Caco-2 (cell line): ENCODE data around the gene RGS14. TPM values are rescaled to one million over a fixed set of nuclear protein-coding genes. Genes with fewer than 3 reads are reported as not detected.

Experiments
- BruUV-seq: library from RNA; stranded (reverse); fragments of 400-500 nt; replicated peaks from 2 replicates; lab custom pipeline; 2021; lab: Mats Ljungman, UMichigan
- CTCF ChIA-PET: fragments of 300-600 bp; sonication (Branson Sonifier 250); formaldehyde crosslinking; loops from one replicate; lab custom pipeline; 2022; ENCODE audit warnings: antibody characterized with exemption; lab: Charles Lee
- POLR2A ChIA-PET: fragments of 300-600 bp; sonication (Branson Sonifier 250); formaldehyde crosslinking; loops from one replicate; lab custom pipeline; 2022; ENCODE audit warnings: antibody characterized with exemption; lab: Charles Lee
- DNase-seq, 2 experiments: peaks; one replicate each; pipeline versions ENCODE4 v3.0.0 to v3.0.0-alpha.2; 2020 to 2022
- H3K27me3 ChIP-seq: replicated peaks from 2 replicates; pipeline ENCODE4 v1.6.0; 2011; ENCODE audit warnings: low read length; ENCODE audit not compliant: control insufficient read depth, insufficient read depth
- H3K36me3 ChIP-seq: 2 replicates; pipeline ENCODE4 v1.5.1; 2011; ENCODE audit warnings: low read length; ENCODE audit not compliant: control insufficient read depth, insufficient read depth
- H3K4me1 ChIP-seq: fragments of 250-450 bp; sonication (Bioruptor Pico); 2 replicates; pipeline ENCODE4 v1.5.1; 2020; ENCODE audit warnings: mild to moderate bottlenecking
- H3K4me3 ChIP-seq: 2 replicates; pipeline ENCODE4 v1.5.1; 2011; ENCODE audit warnings: low read depth, mild to moderate bottlenecking, control low read depth, low read length
- H3K9me3 ChIP-seq: fragments of 250-450 bp; sonication (Bioruptor Pico); 2 replicates; pipeline ENCODE4 v1.5.1; 2020; ENCODE audit warnings: mild to moderate bottlenecking, moderate library complexity
- H3K27ac Mint-ChIP-seq: one replicate; pipeline ENCODE4 v1.8.0; 2022; ENCODE audit warnings: mixed read lengths; ENCODE audit not compliant: unreplicated experiment
- H3K27me3 Mint-ChIP-seq: one replicate; pipeline ENCODE4 v1.8.0; 2022; ENCODE audit warnings: mixed read lengths; ENCODE audit not compliant: insufficient read depth, unreplicated experiment
- H3K36me3 Mint-ChIP-seq: one replicate; pipeline ENCODE4 v1.8.0; 2022; ENCODE audit warnings: mild to moderate bottlenecking, mixed read lengths; ENCODE audit not compliant: insufficient read depth, unreplicated experiment
- H3K4me1 Mint-ChIP-seq: one replicate; pipeline ENCODE4 v1.8.0; 2022; ENCODE audit warnings: low read depth, mixed read lengths; ENCODE audit not compliant: unreplicated experiment
- H3K4me3 Mint-ChIP-seq: one replicate; pipeline ENCODE4 v1.8.0; 2022; ENCODE audit warnings: mild to moderate bottlenecking, moderate library complexity, mixed read lengths; ENCODE audit not compliant: unreplicated experiment
- H3K9me3 Mint-ChIP-seq: one replicate; pipeline ENCODE4 v1.8.0; 2022; ENCODE audit warnings: mixed read lengths; ENCODE audit not compliant: unreplicated experiment
- intact Hi-C: fragments of 100-400 bp; cut with micrococcal nuclease; formaldehyde crosslinking; loops from one replicate; pipeline ENCODE4 v1.10.0; 2022; ENCODE audit not compliant: unreplicated experiment
- total RNA-seq: library from RNA; stranded (reverse); gene quantifications from 2 replicates; pipeline ENCODE4 v1.2.3, GENCODE V29; 2022
- TF ChIP-seq, protein P1 (sequence below), 2 experiments: fragments of 200-600 bp in 1 of 2; IDR thresholded peaks; 1 replicate in 1 of 2; 2 replicates in 1 of 2; pipeline versions ENCODE4 v1.5.1 to v1.8.0; 2011 to 2022; ENCODE audit warnings: antibody characterized with exemption in 1 of 2, control low read depth in 1 of 2, inconsistent platforms in 1 of 2, low read depth in 1 of 2, low read length in 1 of 2, mild to moderate bottlenecking in 1 of 2, moderate library complexity in 1 of 2; ENCODE audit not compliant: insufficient read depth in 1 of 2, severe bottlenecking in 1 of 2, unreplicated experiment in 1 of 2

RGS14 gene
- total RNA-seq, 1 experiment from 2014 or later: 15.2 TPM

DNA sequence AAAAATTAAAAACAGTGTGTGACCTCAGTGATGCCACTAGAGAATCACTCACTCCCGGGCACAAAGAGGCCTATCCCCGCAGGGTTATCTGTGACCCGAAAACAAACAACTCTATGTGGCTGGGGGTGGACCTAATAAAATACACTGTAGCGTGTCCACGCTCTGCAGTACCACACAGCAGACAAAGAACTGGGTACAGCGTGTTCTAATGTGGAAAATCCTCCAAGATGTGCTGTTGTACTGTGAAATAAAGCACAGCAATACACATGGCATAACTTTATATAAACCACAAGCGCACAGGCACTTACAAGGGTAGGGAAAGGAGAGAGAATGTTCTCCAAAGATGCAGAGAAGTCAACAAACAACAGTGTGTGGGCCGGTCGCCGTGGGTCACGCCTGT is 18.4 kb downstream of the RGS14 start:
- Histone ChIP-seq H3K4me3 (no peak overlapping the region), H3K36me3 (no peaks in the 10 kb centered on the region; the same call in 1 of the 2 replicates), H3K27me3 (no peaks in the 10 kb centered on the region), H3K9me3 (no peaks in the 10 kb centered on the region), H3K4me1 (peaks cover 46% of the 10 kb centered on the region)
- CTCF ChIA-PET: no interaction called here
- BruUV-seq: no TSS peak
- no peak overlapping the region for H3K4me3 Mint-ChIP-seq
- intact Hi-C loops: no loop called here
- POLR2A ChIA-PET: no interaction called here
- H3K27ac Mint-ChIP-seq: no peak overlapping the region
- TF ChIP-seq, protein P1, sequence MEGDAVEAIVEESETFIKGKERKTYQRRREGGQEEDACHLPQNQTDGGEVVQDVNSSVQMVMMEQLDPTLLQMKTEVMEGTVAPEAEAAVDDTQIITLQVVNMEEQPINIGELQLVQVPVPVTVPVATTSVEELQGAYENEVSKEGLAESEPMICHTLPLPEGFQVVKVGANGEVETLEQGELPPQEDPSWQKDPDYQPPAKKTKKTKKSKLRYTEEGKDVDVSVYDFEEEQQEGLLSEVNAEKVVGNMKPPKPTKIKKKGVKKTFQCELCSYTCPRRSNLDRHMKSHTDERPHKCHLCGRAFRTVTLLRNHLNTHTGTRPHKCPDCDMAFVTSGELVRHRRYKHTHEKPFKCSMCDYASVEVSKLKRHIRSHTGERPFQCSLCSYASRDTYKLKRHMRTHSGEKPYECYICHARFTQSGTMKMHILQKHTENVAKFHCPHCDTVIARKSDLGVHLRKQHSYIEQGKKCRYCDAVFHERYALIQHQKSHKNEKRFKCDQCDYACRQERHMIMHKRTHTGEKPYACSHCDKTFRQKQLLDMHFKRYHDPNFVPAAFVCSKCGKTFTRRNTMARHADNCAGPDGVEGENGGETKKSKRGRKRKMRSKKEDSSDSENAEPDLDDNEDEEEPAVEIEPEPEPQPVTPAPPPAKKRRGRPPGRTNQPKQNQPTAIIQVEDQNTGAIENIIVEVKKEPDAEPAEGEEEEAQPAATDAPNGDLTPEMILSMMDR (IDR thresholded peaks at IDR 0.05; ENCODE audit: insufficient read depth in 1 of 2, low read depth in 1 of 2, low read length in 1 of 2, severe bottlenecking in 1 of 2, unreplicated experiment in 1 of 2): no peak
- peaks cover 25% of the 10 kb centered on the region for H3K4me1 Mint-ChIP-seq
- DNase-seq: no peak
- no peaks in the 10 kb centered on the region for H3K9me3 Mint-ChIP-seq
- peaks cover 5% of the 10 kb centered on the region for H3K36me3 Mint-ChIP-seq
- H3K27me3 Mint-ChIP-seq: no peaks in the 10 kb centered on the region

GRCh38 chr5:177377851-177378776 is 20.4 kb downstream of the RGS14 start:
- H3K27me3 Mint-ChIP-seq: no peaks in the 10 kb centered on the region
- Histone ChIP-seq H3K27me3 (no peaks in the 10 kb centered on the region), H3K36me3 (no peaks in the 10 kb centered on the region), H3K4me1 (peaks cover 33% of the 10 kb centered on the region), H3K4me3 (no peak overlapping the region), H3K9me3 (no peaks in the 10 kb centered on the region)
- H3K4me1 Mint-ChIP-seq: peaks cover 30% of the 10 kb centered on the region
- BruUV-seq: TSS peak; percentile 90
- peak overlapping the region; percentile 94 for H3K27ac Mint-ChIP-seq
- intact Hi-C loops: no loop called here
- POLR2A ChIA-PET: interaction anchor here (0.9 to 2.1 kb wide), 8 partner anchors 8 to 119 kb away, joined by 3 to 23 read pairs (median 8); partner anchors contain the start of genes GRK6, LMAN2 and PDLIM7
- peaks cover 5% of the 10 kb centered on the region for H3K36me3 Mint-ChIP-seq
- no peaks in the 10 kb centered on the region for H3K9me3 Mint-ChIP-seq
- no peak for DNase-seq
- CTCF ChIA-PET: interaction anchor here (0.6 to 3.1 kb wide), 14 partner anchors 7 to 91 kb away, joined by 3 to 57 read pairs (median 10); partner anchors contain the start of genes GRK6, LMAN2 and PRR7
- H3K4me3 Mint-ChIP-seq: no peak overlapping the region
- TF ChIP-seq, protein P1 (IDR thresholded peaks at IDR 0.05; ENCODE audit: insufficient read depth in 1 of 2, low read depth in 1 of 2, low read length in 1 of 2, severe bottlenecking in 1 of 2, unreplicated experiment in 1 of 2): no peak
